HepG2 (cell line): ENCODE measurements around the gene TFPI. TPM values are rescaled to one million over a fixed set of nuclear protein-coding genes. Genes with fewer than 3 reads are reported as not detected.

Experiments used
- CBX2 ChIP-seq, 2 experiments: fragments of 200-600 bp in 1 of 2; sonication (generic); formaldehyde crosslinking in 1 of 2; IDR thresholded peaks; 2 replicates each; pipeline versions ENCODE4 v1.7.0 to v1.8.1; 2018 to 2022; ENCODE audit warnings: low read depth in 2 of 2, low read length in 1 of 2, mild to moderate bottlenecking in 1 of 2, missing genetic modification reagents in 1 of 2
- DPF2 ChIP-seq: sonication (generic); formaldehyde crosslinking; IDR thresholded peaks from 2 replicates; pipeline ENCODE4 v1.4.0; 2020; ENCODE audit warnings: mild to moderate bottlenecking, low read depth, missing genetic modification reagents, borderline replicate concordance
- HOXA9 ChIP-seq: sonication (generic); formaldehyde crosslinking; IDR thresholded peaks from 2 replicates; pipeline ENCODE4 v1.8.1; 2022; ENCODE audit warnings: missing genetic modification reagents, mild to moderate bottlenecking, moderate library complexity, borderline replicate concordance
- MLLT10 ChIP-seq: sonication (generic); formaldehyde crosslinking; IDR thresholded peaks from 2 replicates; pipeline ENCODE4 v1.4.0; 2020; ENCODE audit warnings: missing genetic modification reagents
- RARA ChIP-seq: IDR thresholded peaks from 2 replicates; pipeline ENCODE4 v1.6.1; 2016; ENCODE audit warnings: missing genetic modification reagents, missing compliant biosample characterization
- RELA ChIP-seq: sonication (generic); formaldehyde crosslinking; IDR thresholded peaks from 2 replicates; pipeline ENCODE4 v1.4.0; 2020; ENCODE audit warnings: missing genetic modification reagents
- RERE ChIP-seq: IDR thresholded peaks from 2 replicates; pipeline ENCODE4 v1.6.1; 2016; ENCODE audit warnings: low read depth, missing genetic modification reagents, missing compliant biosample characterization
- RNF2 ChIP-seq: fragments of 450-650 bp; conservative IDR thresholded peaks from 2 replicates; pipeline ENCODE4 v1.6.1; 2016; ENCODE audit warnings: low read depth
- SMARCE1 ChIP-seq: fragments of 450-650 bp; IDR thresholded peaks from 2 replicates; pipeline ENCODE4 v1.6.1; 2017; ENCODE audit warnings: borderline replicate concordance
- ZFP36L1 ChIP-seq: sonication (generic); formaldehyde crosslinking; IDR thresholded peaks from 2 replicates; pipeline ENCODE4 v1.8.0; 2022; ENCODE audit warnings: mild to moderate bottlenecking, missing genetic modification reagents, moderate library complexity
- ZFX ChIP-seq: sonication (generic); formaldehyde crosslinking; IDR thresholded peaks from 2 replicates; pipeline ENCODE4 v1.4.0; 2020; ENCODE audit warnings: mild to moderate bottlenecking, low read depth, missing genetic modification reagents, moderate library complexity
- ZFYVE20 ChIP-seq: sonication (generic); formaldehyde crosslinking; IDR thresholded peaks from 2 replicates; pipeline ENCODE4 v1.8.0; 2023; ENCODE audit warnings: low read depth, mild to moderate bottlenecking, moderate library complexity, missing genetic modification reagents, borderline replicate concordance
- ZNF101 ChIP-seq: sonication (generic); formaldehyde crosslinking; IDR thresholded peaks from 2 replicates; pipeline ENCODE4 v1.4.0; 2020; ENCODE audit warnings: mild to moderate bottlenecking, low read depth, missing genetic modification reagents, borderline replicate concordance
- ZNF251 ChIP-seq: sonication (generic); formaldehyde crosslinking; IDR thresholded peaks from 2 replicates; pipeline ENCODE4 v1.9.0; 2021; ENCODE audit warnings: mild to moderate bottlenecking, missing genetic modification reagents
- ZNF816 ChIP-seq: sonication (generic); formaldehyde crosslinking; IDR thresholded peaks from 2 replicates; pipeline ENCODE4 v1.8.0; 2022; ENCODE audit warnings: missing genetic modification reagents, mild to moderate bottlenecking, borderline replicate concordance
- ZNF839 ChIP-seq: sonication (generic); formaldehyde crosslinking; IDR thresholded peaks from 2 replicates; pipeline ENCODE4 v1.4.0; 2020; ENCODE audit warnings: missing genetic modification reagents, mild to moderate bottlenecking, borderline replicate concordance
- polyA plus RNA-seq, 8 experiments: library from polyadenylated mRNA; depleted of rRNA in 3 of 8; stranded (reverse) in 7 of 8; unstranded in 1 of 8; fragments of >200 nt; fragmentation: Illumina TruSeq in 4 of 8; extraction: Trizol in 4 of 8; gene quantifications; 2 replicates each; pipeline versions ENCODE4 v1.2.1 to v1.2.3, GENCODE V29; 2011 to 2016; ENCODE audit warnings: low read depth in 4 of 8, missing spikeins in 1 of 8, mixed read lengths in 1 of 8; ENCODE audit not compliant: insufficient read depth in 1 of 8
- total RNA-seq, 5 experiments: library from RNA; depleted of rRNA; stranded (reverse); fragments of >200 nt; fragmentation: Illumina TruSeq; extraction: Trizol; gene quantifications; 2 replicates each; pipeline ENCODE4 v1.2.3, GENCODE V29; 2016; ENCODE audit warnings: low read depth in 1 of 5
- TF ChIP-seq, protein P1 (sequence below): sonication (generic); formaldehyde crosslinking; IDR thresholded peaks from 2 replicates; pipeline ENCODE4 v1.8.1; 2023; ENCODE audit warnings: mild to moderate bottlenecking, inconsistent platforms, moderate library complexity, missing genetic modification reagents, borderline replicate concordance
- TF ChIP-seq, protein P2 (sequence below): IDR thresholded peaks from 2 replicates; pipeline ENCODE4 v1.6.1; 2016; ENCODE audit warnings: missing compliant biosample characterization, missing genetic modification reagents, borderline replicate concordance
- TF ChIP-seq, protein P3 (sequence below): sonication (generic); formaldehyde crosslinking; IDR thresholded peaks from 2 replicates; pipeline ENCODE4 v1.8.1; 2023; ENCODE audit warnings: mild to moderate bottlenecking, missing genetic modification reagents

The TFPI gene
- total and polyA plus RNA-seq, 2 of the 13 experiments (the other 11 are each of a cell fraction or from before 2014, with no cell fraction given) = 301 to 436 TPM

- TF ChIP-seq RELA (peak; percentile 63; the same call in 1 of the 2 replicates), CBX2 (IDR thresholded peaks at IDR 0.05; ENCODE audit: low read depth, low read length) (no peak), CBX2 (CRISPR knock-in tag; IDR thresholded peaks at IDR 0.05; ENCODE audit: low read depth) (no peak), DPF2 (CRISPR knock-in tag) (peak; percentile 91), RERE (peak; percentile 99), MLLT10 (CRISPR knock-in tag) (no peak), SMARCE1 (no peak), ZNF816 (CRISPR knock-in tag) (no peak; the same call in 1 of the 2 replicates), RNF2 (no peak), RARA (CRISPR knock-in tag) (peak; percentile 93), ZNF251 (no peak), ZNF101 (0 out of 2 replicates have a peak, but pooled peaks have one; percentile 37), ZFX (CRISPR knock-in tag) (no peak), ZNF839 (CRISPR knock-in tag) (no peak), ZFP36L1 (CRISPR knock-in tag) (peak; percentile 26; the same call in 1 of the 2 replicates), ZFYVE20 (no peak), HOXA9 (CRISPR knock-in tag) (no peak)
- TF ChIP-seq, protein P1, sequence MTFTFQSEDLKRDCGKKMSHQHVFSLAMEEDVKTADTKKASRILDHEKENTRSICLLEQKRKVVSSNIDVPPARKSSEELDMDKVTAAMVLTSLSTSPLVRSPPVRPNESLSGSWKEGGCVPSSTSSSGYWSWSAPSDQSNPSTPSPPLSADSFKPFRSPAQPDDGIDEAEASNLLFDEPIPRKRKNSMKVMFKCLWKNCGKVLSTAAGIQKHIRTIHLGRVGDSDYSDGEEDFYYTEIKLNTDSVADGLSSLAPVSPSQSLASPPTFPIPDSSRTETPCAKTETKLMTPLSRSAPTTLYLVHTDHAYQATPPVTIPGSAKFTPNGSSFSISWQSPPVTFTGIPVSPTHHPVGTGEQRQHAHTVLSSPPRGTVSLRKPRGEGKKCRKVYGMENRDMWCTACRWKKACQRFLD (CRISPR knock-in tag) = no peak
- TF ChIP-seq, protein P2, sequence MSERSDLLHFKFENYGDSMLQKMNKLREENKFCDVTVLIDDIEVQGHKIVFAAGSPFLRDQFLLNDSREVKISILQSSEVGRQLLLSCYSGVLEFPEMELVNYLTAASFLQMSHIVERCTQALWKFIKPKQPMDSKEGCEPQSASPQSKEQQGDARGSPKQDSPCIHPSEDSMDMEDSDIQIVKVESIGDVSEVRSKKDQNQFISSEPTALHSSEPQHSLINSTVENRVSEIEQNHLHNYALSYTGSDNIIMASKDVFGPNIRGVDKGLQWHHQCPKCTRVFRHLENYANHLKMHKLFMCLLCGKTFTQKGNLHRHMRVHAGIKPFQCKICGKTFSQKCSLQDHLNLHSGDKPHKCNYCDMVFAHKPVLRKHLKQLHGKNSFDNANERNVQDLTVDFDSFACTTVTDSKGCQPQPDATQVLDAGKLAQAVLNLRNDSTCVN (CRISPR knock-in tag) = no peak
- TF ChIP-seq, protein P3, sequence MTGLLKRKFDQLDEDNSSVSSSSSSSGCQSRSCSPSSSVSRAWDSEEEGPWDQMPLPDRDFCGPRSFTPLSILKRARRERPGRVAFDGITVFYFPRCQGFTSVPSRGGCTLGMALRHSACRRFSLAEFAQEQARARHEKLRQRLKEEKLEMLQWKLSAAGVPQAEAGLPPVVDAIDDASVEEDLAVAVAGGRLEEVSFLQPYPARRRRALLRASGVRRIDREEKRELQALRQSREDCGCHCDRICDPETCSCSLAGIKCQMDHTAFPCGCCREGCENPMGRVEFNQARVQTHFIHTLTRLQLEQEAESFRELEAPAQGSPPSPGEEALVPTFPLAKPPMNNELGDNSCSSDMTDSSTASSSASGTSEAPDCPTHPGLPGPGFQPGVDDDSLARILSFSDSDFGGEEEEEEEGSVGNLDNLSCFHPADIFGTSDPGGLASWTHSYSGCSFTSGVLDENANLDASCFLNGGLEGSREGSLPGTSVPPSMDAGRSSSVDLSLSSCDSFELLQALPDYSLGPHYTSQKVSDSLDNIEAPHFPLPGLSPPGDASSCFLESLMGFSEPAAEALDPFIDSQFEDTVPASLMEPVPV = no peak
Measured at GRCh38 chr2:187509667-187510417, 44.4 kb downstream of the TFPI start (continued).
